HG03196 (cell line): ENCODE results near the gene PAQR5.
"Not testable (repeated sequence)": the region's sequence is repeated elsewhere in the genome, so short reads cannot be mapped to it uniquely, and the experiment has no call there.

ENCODE experiments used
- ATAC-seq: cut with Tn5 transposase; IDR thresholded peaks from one replicate; pipeline ENCODE4 v1.9.1; 2021; ENCODE audit not compliant: unreplicated experiment

Gene PAQR5

GRCh38 chr15:69292826-69293420, 5.8 kb upstream of the PAQR5 start:
- no peak for ATAC-seq

DNA sequence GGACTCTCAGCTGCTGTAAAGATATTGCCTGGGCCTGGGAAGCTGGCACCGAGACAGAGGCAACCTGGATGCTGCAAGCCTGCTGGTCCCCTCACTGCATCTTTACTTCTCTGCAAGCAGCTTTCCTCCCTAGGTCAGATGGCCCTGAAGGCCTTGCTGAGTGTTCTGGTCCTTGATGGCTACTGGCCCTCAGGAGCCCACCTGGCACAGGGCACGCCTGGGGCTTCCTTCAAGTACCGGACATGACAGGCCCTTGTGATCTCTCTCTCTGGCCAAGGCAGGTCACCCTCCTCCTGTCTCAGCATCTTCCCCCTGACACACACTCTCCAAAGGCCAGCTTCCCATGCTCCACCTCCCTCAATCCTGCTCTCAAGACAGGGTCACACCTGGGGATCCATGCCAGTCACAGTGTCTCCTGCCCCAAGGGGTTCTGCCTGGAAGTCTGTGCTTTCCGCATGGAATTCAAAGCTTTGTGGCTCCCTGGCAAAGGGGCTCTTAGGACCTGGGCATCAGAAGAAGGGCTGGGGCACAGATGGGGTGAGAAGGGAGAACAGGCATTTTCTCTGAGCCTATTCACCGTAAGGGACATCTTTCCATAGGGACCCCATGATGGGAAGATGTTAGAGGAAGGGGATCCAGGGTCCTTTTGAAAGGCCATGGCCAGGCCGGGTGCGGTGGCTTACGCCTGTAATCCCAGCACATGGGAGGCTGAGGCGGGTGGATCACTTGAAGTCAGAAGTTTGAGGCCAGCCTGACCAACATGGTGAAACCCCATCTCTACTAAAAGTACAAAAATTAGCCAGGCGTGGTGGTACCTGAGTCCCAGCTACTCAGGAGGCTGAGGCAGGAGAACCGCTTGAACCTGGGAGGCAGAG, 4.7 kb upstream of the PAQR5 start:
- ATAC-seq: no peak

GRCh38 chr15:69296606-69297005, 2.1 kb upstream of the PAQR5 start:
- no peak for ATAC-seq

- no peak for ATAC-seq
Measured at GRCh38 chr15:69297642-69298353, 914 bp upstream of the PAQR5 start.

DNA sequence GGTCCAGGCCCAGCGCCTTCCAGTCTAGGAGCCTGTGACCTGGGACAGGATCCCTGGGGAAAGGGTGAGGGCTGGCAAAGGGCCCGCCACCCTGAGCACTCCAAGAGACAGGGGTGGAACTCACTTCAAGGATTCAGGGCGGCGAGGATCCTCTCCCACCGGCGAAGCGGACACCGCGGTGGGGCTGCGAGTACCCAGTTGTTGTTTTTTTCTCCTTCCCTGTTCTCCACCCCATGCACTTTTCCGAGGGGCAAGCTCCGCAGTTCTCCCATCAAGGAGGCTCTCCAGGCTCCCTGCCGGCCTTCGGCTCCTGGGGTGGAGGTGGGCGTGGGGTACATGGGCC, 387 bp upstream of the PAQR5 start:
- no peak for ATAC-seq

DNA sequence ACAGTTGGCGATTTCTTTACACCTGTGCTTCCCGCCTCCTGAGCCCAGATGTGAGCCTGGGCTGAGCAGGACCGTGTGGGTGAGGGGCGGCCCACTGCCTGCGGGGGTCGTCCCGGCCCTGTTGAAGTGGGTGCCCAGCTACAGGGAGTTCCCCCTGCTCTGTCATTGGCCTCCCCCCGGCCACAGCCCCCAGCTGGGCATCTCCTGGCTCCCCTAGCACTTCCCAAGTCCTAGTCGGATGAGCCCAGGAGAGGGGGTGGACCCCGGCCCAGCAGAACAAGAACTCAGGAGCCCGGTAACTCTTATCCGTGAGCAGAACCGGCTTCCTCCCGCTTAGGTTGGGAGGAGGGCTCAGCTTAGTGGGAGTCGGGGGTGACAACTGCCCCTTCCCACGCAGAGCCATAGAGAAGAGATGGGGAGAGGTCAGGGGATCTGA, 757 bp downstream of the PAQR5 start:
- ATAC-seq: no peak

DNA sequence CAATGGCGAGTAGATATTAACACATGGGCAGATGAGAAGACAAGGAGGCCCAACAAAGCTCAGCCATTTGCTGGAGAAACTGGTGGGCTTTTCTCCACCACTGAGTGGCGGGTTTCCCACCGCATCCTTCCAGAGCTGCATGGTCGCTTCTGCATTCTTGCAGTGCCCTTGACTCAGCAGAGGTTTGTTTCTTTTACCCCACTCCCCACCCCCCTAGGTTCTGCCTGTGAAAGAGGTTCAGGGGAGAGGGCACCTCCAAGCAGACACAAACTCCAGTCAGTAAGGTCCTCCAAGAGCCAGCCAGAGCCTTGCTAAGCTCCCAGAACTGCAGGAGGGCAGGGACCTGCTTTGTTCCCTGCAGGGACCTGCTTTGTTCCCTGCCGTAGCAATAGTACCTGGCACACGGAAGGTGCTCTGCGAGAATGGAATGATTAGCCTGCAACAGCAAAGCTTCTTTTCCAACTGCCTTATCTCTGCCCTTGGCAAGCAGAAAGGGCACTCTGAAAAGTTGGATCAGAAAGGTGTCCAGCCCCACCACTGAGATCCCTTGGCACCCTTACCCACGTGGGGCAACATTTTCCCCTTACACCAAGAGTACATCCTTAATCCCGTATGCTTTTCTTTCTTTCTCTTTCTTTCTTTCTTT, 1.4 kb downstream of the PAQR5 start:
- no peak for ATAC-seq

GRCh38 chr15:69301101-69301500, 2.4 kb downstream of the PAQR5 start:
- not testable (repeated sequence) for ATAC-seq

GRCh38 chr15:69302087-69302486, 3.4 kb downstream of the PAQR5 start:
- not testable (repeated sequence) for ATAC-seq

- no peak for ATAC-seq
Measured at GRCh38 chr15:69302929-69303328, 4.2 kb downstream of the PAQR5 start.

DNA sequence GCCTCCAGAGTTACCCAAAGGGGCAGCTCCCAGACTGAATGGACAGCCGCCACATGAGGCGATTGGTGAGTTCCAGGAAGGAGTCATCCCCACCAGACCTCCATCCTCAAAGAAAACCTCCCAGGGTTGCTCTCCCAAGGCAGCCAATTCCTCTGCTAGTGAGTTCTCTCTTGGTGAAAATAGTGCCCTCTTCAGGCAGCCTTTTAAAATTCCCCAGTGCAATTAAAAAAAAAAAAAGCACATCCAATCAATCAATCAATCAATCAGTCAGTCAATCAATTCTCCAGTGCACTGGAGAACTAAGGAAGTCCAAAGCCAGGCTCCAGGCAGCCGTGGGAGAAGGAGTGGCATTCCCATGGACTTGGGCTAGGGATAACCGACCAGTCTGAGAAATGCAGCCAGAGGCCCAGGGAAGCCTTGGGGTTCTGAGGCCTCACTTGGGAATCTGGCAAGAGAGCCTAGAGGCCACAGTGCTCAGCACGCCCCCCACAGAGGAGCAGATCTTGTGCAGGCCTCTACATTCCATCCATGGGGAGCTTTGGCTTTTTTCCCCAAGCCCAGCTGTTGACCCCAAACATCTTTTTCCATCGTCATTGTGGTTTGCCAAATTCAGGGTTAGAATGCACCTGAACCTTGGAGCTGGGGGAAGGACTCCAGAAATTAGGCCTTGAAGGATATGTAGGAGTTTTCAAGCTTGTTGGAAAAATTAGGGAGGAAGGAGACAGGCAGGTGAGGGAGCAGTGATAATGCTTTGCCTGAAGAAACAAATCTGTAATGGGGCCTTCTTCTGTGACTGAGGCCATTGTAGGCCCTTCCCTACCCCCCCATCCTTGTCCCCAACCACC, 4.8 kb downstream of the PAQR5 start:
- ATAC-seq: no peak

DNA sequence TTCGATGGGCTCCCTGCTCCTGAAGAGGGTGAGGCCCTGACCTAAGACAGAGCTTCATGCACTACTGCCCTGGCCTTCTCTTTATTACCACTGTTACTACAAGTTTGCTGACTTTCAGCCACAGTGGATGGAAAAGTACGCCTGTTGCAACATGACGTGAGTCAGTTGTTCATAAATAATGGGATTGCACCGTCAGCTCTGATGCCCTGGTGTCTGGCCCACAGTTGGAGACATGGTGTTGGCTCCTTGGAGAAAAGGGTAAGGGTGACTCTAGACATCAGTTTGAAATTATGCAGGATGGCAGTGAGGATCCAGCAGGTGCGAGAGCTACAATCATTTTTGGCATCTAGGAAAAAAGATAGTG, 5.5 kb downstream of the PAQR5 start:
- no peak for ATAC-seq

- ATAC-seq: no peak
Measured at GRCh38 chr15:69305204-69305931, 6.7 kb downstream of the PAQR5 start.

- ATAC-seq: no peak
Measured at GRCh38 chr15:69305933-69306568, 7.3 kb downstream of the PAQR5 start.

GRCh38 chr15:69307939-69308338, 9.2 kb downstream of the PAQR5 start:
- ATAC-seq: no peak

- ATAC-seq: no peak
Measured at GRCh38 chr15:69308949-69309348, 10.2 kb downstream of the PAQR5 start.

DNA sequence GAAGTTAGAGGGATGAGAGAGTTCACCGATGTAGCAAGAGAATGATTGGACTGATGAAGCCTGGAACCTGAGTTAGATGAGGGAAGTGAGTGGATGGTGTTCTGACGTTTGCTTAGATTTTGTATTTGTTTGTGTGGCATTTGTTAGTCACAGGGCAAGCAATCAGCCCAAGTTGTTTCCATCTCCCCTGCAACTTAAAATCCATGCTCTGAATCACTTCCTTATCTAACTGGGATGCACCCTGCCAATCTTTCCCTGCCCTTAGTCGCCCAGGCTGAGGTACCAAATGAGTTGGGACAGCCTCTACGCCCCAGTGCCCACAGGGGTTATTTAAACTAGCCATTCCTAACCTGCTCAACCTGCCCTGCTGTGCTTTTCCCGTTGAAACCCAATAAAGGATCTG, 12.6 kb downstream of the PAQR5 start:
- ATAC-seq: no peak

- ATAC-seq: no peak
Measured at GRCh38 chr15:69313432-69314000, 14.8 kb downstream of the PAQR5 start.

GRCh38 chr15:69314131-69314530, 15.4 kb downstream of the PAQR5 start:
- no peak for ATAC-seq
